Measurements from ENCODE around the gene USH2A. TPM values are rescaled to one million over a fixed set of nuclear protein-coding genes. Genes with fewer than 3 reads are reported as not detected.

USH2A gene
- total and polyA plus RNA-seq, 11 donors: 0.03 to 4.7 (median 1.7) TPM

GRCh38 chr1:215599418-215600074 lies 823.7 kb downstream of the USH2A start:
- no peaks in the 10 kb centered on the region for H3K27me3 ChIP-seq
- no peaks in the 10 kb centered on the region for H3K9me3 ChIP-seq
- TF ChIP-seq, protein P1, sequence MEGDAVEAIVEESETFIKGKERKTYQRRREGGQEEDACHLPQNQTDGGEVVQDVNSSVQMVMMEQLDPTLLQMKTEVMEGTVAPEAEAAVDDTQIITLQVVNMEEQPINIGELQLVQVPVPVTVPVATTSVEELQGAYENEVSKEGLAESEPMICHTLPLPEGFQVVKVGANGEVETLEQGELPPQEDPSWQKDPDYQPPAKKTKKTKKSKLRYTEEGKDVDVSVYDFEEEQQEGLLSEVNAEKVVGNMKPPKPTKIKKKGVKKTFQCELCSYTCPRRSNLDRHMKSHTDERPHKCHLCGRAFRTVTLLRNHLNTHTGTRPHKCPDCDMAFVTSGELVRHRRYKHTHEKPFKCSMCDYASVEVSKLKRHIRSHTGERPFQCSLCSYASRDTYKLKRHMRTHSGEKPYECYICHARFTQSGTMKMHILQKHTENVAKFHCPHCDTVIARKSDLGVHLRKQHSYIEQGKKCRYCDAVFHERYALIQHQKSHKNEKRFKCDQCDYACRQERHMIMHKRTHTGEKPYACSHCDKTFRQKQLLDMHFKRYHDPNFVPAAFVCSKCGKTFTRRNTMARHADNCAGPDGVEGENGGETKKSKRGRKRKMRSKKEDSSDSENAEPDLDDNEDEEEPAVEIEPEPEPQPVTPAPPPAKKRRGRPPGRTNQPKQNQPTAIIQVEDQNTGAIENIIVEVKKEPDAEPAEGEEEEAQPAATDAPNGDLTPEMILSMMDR (IDR thresholded peaks at IDR 0.05): no peak
- no peak for TF ChIP-seq POLR2A (IDR thresholded peaks at IDR 0.05)
- ATAC-seq (peak; percentile 34 to 64 (median 48)), DNase-seq (no peak)
- no peak overlapping the region for H3K4me3 ChIP-seq
- intact Hi-C loops (cut with DNase I): no loop called here
- H3K4me1 ChIP-seq: peaks cover 0 to 17% (median 3%) of the 10 kb centered on the region in 12 donors
- peaks cover 0 to 77% (median 20%) of the 10 kb centered on the region in 9 donors for H3K36me3 ChIP-seq
- WGBS, 4 donors: 40 to 48% (median 45%) methylated on average over 3 of the region's 3 CpGs
- H3K27ac ChIP-seq: peak overlapping the region in 2 of 12 donors; percentile 1 to 28

DNA sequence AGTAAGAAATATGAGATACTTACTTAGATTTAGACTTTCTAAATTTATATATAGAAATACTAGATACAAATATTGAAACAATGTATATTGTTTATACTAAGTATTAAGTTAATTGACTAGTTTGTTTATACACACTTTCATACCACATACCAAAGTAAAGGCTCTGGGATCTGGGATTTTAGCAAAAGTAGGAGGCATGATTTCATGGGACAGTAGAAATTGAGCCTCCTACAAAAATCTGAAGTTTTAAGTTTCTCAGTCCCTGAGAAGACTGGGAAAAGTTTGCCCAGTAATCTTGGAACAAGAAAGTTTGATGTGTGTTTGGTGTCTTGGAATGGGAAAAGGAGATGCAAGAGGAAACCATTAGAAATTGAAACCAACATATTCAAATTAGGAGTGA lies 825.3 kb downstream of the USH2A start:
- no peak for ATAC-seq
- Histone ChIP-seq H3K4me1 (peaks cover 0 to 30% (median 3%) of the 10 kb centered on the region in 12 donors), H3K9me3 (no peaks in the 10 kb centered on the region), H3K27ac (no peak overlapping the region), H3K4me3 (no peak overlapping the region), H3K36me3 (peaks cover 0 to 63% (median 13%) of the 10 kb centered on the region in 9 donors), H3K27me3 (no peaks in the 10 kb centered on the region)
- no peak for DNase-seq
- TF ChIP-seq, protein P1 (IDR thresholded peaks at IDR 0.05): no peak
- no peak for TF ChIP-seq POLR2A (IDR thresholded peaks at IDR 0.05)
- intact Hi-C loops (cut with DNase I): no loop called here

GRCh38 chr1:215595231-215595630 lies 828.0 kb downstream of the USH2A start:
- WGBS, 4 donors: 79 to 86% (median 84%) methylated on average over 2 of the region's 2 CpGs
- DNase-seq (no peak), ATAC-seq (no peak)
- peaks cover 0 to 5% (median 0%) of the 10 kb centered on the region in 12 donors for H3K9me3 ChIP-seq
- intact Hi-C loops (cut with DNase I): no loop called here
- no peak overlapping the region for H3K27ac ChIP-seq
- peaks cover 0 to 31% (median 3%) of the 10 kb centered on the region in 12 donors for H3K4me1 ChIP-seq
- no peak overlapping the region for H3K4me3 ChIP-seq
- H3K27me3 ChIP-seq: no peaks in the 10 kb centered on the region
- H3K36me3 ChIP-seq: peaks cover 0 to 48% (median 3%) of the 10 kb centered on the region in 9 donors
- TF ChIP-seq, protein P1 (IDR thresholded peaks at IDR 0.05): no peak
- TF ChIP-seq POLR2A (IDR thresholded peaks at IDR 0.05): no peak

DNA sequence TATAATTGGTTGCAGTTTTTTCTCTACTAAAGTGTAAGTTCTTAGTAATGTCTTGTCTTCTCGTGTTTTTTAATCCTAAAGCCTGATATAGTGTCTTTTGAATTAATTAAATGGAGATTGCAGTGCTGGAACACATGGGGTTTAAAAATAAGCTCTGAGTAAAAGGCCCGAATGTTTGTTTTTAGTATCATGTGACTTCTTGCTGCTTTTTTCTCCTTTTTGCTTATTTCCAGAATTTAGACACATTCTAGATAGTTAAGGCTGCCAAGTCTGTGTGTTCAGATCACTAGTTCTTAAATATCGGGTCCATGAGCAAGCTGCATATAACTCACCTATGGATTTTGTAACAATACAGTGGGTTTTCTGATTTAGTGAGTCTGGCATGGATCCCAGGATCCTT lies 828.6 kb downstream of the USH2A start:
- 57 to 72% (median 64%) methylated on average over 3 of the region's 3 CpGs for WGBS, 4 donors
- peaks cover 0 to 5% (median 0%) of the 10 kb centered on the region in 12 donors for H3K9me3 ChIP-seq
- TF ChIP-seq POLR2A (IDR thresholded peaks at IDR 0.05): no peak
- TF ChIP-seq, protein P1 (IDR thresholded peaks at IDR 0.05): no peak
- peaks cover 0 to 25% (median 1%) of the 10 kb centered on the region in 12 donors for H3K4me1 ChIP-seq
- ATAC-seq (no peak), DNase-seq (no peak)
- intact Hi-C loops (cut with DNase I): no loop called here
- peaks cover 0 to 53% (median 4%) of the 10 kb centered on the region in 9 donors for H3K36me3 ChIP-seq
- no peak overlapping the region for H3K27ac ChIP-seq
- H3K4me3 ChIP-seq: no peak overlapping the region
- H3K27me3 ChIP-seq: no peaks in the 10 kb centered on the region
